ENCODE data around the gene APEH.

The APEH gene

GRCh38 chr3:49716169-49716568 lies 42.0 kb downstream of the APEH start:
- DNase-seq, result no peak

GRCh38 chr3:49716691-49717210 lies 42.6 kb downstream of the APEH start:
- DNase-seq, result no peak

GRCh38 chr3:49717211-49717958 lies 43.2 kb downstream of the APEH start:
- DNase-seq, result no peak

- DNase-seq, result no peak
Measured at GRCh38 chr3:49717959-49718857, 44.1 kb downstream of the APEH start.

- DNase-seq, result no peak
Measured at GRCh38 chr3:49718858-49719213, 44.7 kb downstream of the APEH start.

- DNase-seq, result no peak
Measured at GRCh38 chr3:49719214-49719884, 45.2 kb downstream of the APEH start, which contains the start of gene AMIGO3. Gene AMIGO3, minus strand, starts transcription at chr3:49719684. Its CDS starts 219 bp downstream, at chr3:49719465.

GRCh38 chr3:49720855-49721595 lies 46.9 kb downstream of the APEH start:
- no peak for DNase-seq

- DNase-seq, result no peak
Measured at GRCh38 chr3:49721596-49721895, 47.4 kb downstream of the APEH start.

- DNase-seq, result no peak
Measured at GRCh38 chr3:49721896-49722781, 48.0 kb downstream of the APEH start.

- no peak for DNase-seq
Measured at GRCh38 chr3:49722896-49723295, 48.7 kb downstream of the APEH start.

GRCh38 chr3:49723296-49723627 lies 49.1 kb downstream of the APEH start:
- DNase-seq, result no peak

- DNase-seq, result peak; percentile 79
Measured at GRCh38 chr3:49723628-49724551, 49.7 kb downstream of the APEH start, which contains the start of gene GMPPB. Gene GMPPB, minus strand, starts transcription at chr3:49723951. Its CDS starts 225 bp downstream, at chr3:49723726.

- no peak for DNase-seq
Measured at GRCh38 chr3:49724586-49724985, 50.4 kb downstream of the APEH start.

GRCh38 chr3:49725906-49726681 lies 51.9 kb downstream of the APEH start:
- DNase-seq, result no peak

GRCh38 chr3:49727154-49727923 lies 53.2 kb downstream of the APEH start:
- DNase-seq, result no peak

GRCh38 chr3:49727924-49728361 lies 53.8 kb downstream of the APEH start:
- DNase-seq, result no peak

GRCh38 chr3:49729966-49730609 lies 55.9 kb downstream of the APEH start:
- DNase-seq, result no peak

GRCh38 chr3:49732597-49732996 lies 58.4 kb downstream of the APEH start:
- no peak for DNase-seq
